IPS-20b (cell line): Measurements from ENCODE around the gene CCKAR.

ENCODE experiments used
- H3K27ac ChIP-seq: one replicate; pipeline ENCODE4 v1.5.1; 2013; ENCODE audit warnings: low read length
- H3K27me3 ChIP-seq: 2 replicates; pipeline ENCODE4 v1.6.1; 2013; ENCODE audit warnings: mild to moderate bottlenecking, low read length, inconsistent platforms; ENCODE audit not compliant: insufficient read depth
- H3K36me3 ChIP-seq: 2 replicates; pipeline ENCODE4 v1.6.1; 2013; ENCODE audit warnings: low read depth, mild to moderate bottlenecking, inconsistent platforms, low read length, moderate library complexity; ENCODE audit not compliant: insufficient read depth
- H3K4me1 ChIP-seq: 2 replicates; pipeline ENCODE4 v1.6.1; 2013; ENCODE audit warnings: mild to moderate bottlenecking, control low read depth, inconsistent platforms, low read length, moderate library complexity; ENCODE audit not compliant: insufficient read depth
- H3K4me3 ChIP-seq: 2 replicates; pipeline ENCODE4 v1.5.1; 2013; ENCODE audit warnings: mild to moderate bottlenecking, low read length, inconsistent platforms
- H3K9ac ChIP-seq: 2 replicates; pipeline ENCODE4 v1.6.1; 2013; ENCODE audit warnings: low read depth, mild to moderate bottlenecking, inconsistent platforms, low read length, moderate library complexity
- H3K9me3 ChIP-seq: 2 replicates; pipeline ENCODE4 v1.6.1; 2013; ENCODE audit warnings: mild to moderate bottlenecking, low read depth, low read length, inconsistent platforms; ENCODE audit not compliant: insufficient read depth

The CCKAR gene

DNA sequence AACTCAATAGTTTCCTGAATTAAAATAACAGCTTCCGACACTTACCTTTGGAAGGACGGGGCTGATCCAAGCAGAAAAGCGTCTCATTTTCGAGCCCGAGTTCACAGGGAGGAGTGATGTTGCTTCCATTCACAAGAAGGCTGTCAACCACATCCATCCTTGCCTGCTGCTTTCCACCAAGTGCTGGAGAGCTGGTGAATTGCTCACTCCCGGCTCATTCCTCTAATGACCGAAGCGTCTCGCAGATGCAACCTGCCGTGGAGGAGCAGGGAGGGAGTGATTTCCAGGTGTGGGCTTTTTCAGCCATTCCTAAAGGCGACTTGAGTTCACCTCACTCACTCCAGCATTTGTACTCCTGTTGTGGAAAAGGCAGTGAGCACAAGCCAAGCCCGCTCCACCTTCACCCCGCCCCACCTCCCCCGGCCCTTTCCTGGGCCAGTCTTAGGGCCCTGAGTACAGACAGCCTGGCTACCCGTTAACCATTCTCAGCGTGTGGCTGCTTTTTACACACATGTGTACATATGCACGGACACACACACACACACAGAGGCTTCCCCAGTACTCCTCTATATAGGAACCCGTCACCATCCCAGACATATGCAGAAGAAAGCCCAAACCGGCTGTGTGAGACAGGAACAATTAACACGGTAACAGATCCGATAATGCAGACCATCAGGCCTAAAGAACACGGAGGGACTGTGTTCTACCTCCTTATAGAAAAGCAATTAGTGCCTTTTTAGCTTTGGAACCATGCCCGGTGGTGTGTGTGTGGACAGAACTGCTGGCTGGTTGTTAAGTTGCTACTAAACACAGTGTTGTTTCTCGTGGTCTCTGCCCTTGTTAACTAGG lies at the start of gene CCKAR:
TSS of gene CCKAR (minus strand) at position 374 of the 849 bp plus-strand sequence. CDS start at position 157, 217 bp downstream.
- Histone ChIP-seq H3K4me3 (no peak within 1 kb of the TSS), H3K36me3 (no peaks in the 10 kb centered on the region), H3K9me3 (no peaks in the 10 kb centered on the region), H3K27me3 (0 out of 2 replicates have a peak, but pooled peaks cover 5% of the 10 kb centered on the region), H3K27ac (no peak within 1 kb of the TSS), H3K4me1 (no peaks in the 10 kb centered on the region), H3K9ac (no peak within 1 kb of the TSS)

DNA sequence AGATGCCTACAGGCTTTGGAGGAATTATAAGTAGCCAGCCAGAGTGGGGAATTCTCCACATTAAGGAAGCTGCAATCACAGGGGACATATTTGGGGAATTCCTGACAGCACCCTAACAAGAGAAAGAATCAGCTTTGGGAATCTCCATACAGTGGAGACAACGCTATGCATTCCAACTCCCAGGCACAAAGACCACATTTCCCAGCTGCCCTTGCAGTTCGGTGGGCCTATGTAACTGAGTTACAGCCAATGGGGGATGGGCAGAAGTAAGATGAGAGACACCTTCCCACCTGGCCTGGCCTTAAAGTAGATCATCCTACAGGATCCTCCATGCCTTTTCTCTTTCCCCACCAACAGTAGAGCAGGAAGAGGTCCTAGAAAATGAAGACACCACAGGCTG lies 43.4 kb upstream of the CCKAR start:
- H3K9ac ChIP-seq, result no peak overlapping the region
- no peak overlapping the region for H3K27ac ChIP-seq
- no peaks in the 10 kb centered on the region for H3K27me3 ChIP-seq
- H3K9me3 ChIP-seq, result no peaks in the 10 kb centered on the region
- no peaks in the 10 kb centered on the region for H3K36me3 ChIP-seq
- H3K4me1 ChIP-seq, result no peaks in the 10 kb centered on the region
- no peak overlapping the region for H3K4me3 ChIP-seq

- no peaks in the 10 kb centered on the region for H3K4me1 ChIP-seq
- H3K9me3 ChIP-seq, result no peaks in the 10 kb centered on the region
- no peak overlapping the region for H3K4me3 ChIP-seq
- H3K9ac ChIP-seq, result no peak overlapping the region
- no peaks in the 10 kb centered on the region for H3K36me3 ChIP-seq
- H3K27ac ChIP-seq, result no peak overlapping the region
- no peaks in the 10 kb centered on the region for H3K27me3 ChIP-seq
Observed at GRCh38 chr4:26531491-26532116, 41.3 kb upstream of the CCKAR start.

- H3K4me3 ChIP-seq, result no peak overlapping the region
- no peak overlapping the region for H3K9ac ChIP-seq
- H3K36me3 ChIP-seq, result no peaks in the 10 kb centered on the region
- H3K9me3 ChIP-seq, result no peaks in the 10 kb centered on the region
- H3K4me1 ChIP-seq, result no peaks in the 10 kb centered on the region
- no peak overlapping the region for H3K27ac ChIP-seq
- no peaks in the 10 kb centered on the region for H3K27me3 ChIP-seq
Observed at GRCh38 chr4:26530099-26530498, 39.8 kb upstream of the CCKAR start.

- Histone ChIP-seq H3K4me1 (no peaks in the 10 kb centered on the region), H3K9ac (no peak overlapping the region), H3K36me3 (no peaks in the 10 kb centered on the region), H3K27me3 (no peaks in the 10 kb centered on the region), H3K9me3 (no peaks in the 10 kb centered on the region), H3K27ac (no peak overlapping the region), H3K4me3 (no peak overlapping the region)
Observed at GRCh38 chr4:26529479-26529878, 39.2 kb upstream of the CCKAR start.

DNA sequence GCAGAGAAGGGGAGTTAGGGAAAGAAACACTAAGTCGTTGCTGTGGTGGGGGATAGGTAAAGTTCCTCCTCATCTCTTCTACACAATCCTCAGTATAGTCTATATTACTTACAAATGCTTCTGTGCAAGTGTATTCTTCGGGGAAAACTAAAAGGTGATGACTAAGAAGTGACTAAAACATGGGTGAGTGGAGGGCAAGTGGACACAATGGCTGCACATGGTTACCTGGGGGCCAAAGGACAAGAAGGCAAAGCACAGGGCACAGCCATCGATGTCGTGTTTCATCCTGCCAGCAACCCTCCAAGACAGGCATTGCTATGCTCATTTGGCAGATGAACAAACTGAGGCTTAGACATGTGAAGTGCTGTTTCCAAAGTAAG lies 35.5 kb upstream of the CCKAR start:
- Histone ChIP-seq H3K27ac (no peak overlapping the region), H3K36me3 (no peaks in the 10 kb centered on the region), H3K4me3 (no peak overlapping the region), H3K4me1 (no peaks in the 10 kb centered on the region), H3K27me3 (no peaks in the 10 kb centered on the region), H3K9me3 (no peaks in the 10 kb centered on the region), H3K9ac (no peak overlapping the region)

- no peak overlapping the region for H3K4me3 ChIP-seq
- no peak overlapping the region for H3K9ac ChIP-seq
- H3K27ac ChIP-seq, result no peak overlapping the region
- H3K27me3 ChIP-seq, result no peaks in the 10 kb centered on the region
- no peaks in the 10 kb centered on the region for H3K36me3 ChIP-seq
- H3K4me1 ChIP-seq, result no peaks in the 10 kb centered on the region
- no peaks in the 10 kb centered on the region for H3K9me3 ChIP-seq
Observed at GRCh38 chr4:26525136-26525770, 35.0 kb upstream of the CCKAR start.

DNA sequence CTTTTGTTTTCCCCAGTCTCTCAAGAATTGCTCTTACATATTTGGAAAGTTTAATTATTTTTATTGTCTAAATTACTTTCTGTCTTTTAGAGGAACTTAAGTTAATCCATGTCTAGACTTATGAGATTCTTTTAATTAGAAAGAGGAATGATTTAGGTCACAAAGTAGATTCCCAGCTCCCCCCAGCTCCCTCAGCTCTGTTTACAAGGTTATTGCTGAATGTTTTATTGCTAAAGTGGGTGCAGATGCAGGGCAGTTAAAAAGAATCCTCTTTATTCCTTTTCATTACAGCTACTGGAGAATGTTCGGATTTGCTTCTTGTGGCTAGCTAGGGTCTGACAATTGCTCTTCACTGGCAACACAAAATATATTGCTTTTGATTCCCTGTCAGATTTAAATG lies 33.7 kb upstream of the CCKAR start:
- H3K36me3 ChIP-seq, result no peaks in the 10 kb centered on the region
- H3K9ac ChIP-seq, result no peak overlapping the region
- no peaks in the 10 kb centered on the region for H3K27me3 ChIP-seq
- no peaks in the 10 kb centered on the region for H3K4me1 ChIP-seq
- H3K4me3 ChIP-seq, result no peak overlapping the region
- H3K27ac ChIP-seq, result no peak overlapping the region
- no peaks in the 10 kb centered on the region for H3K9me3 ChIP-seq

GRCh38 chr4:26522478-26522877 lies 32.2 kb upstream of the CCKAR start:
- Histone ChIP-seq H3K4me3 (no peak overlapping the region), H3K36me3 (no peaks in the 10 kb centered on the region), H3K27me3 (no peaks in the 10 kb centered on the region), H3K9me3 (no peaks in the 10 kb centered on the region), H3K27ac (no peak overlapping the region), H3K4me1 (no peaks in the 10 kb centered on the region), H3K9ac (no peak overlapping the region)

- Histone ChIP-seq H3K4me3 (no peak overlapping the region), H3K27ac (no peak overlapping the region), H3K9ac (no peak overlapping the region), H3K27me3 (no peaks in the 10 kb centered on the region), H3K36me3 (no peaks in the 10 kb centered on the region), H3K9me3 (no peaks in the 10 kb centered on the region), H3K4me1 (no peaks in the 10 kb centered on the region)
Observed at GRCh38 chr4:26520728-26521450, 30.6 kb upstream of the CCKAR start.

- Histone ChIP-seq H3K9ac (no peak overlapping the region), H3K4me3 (no peak overlapping the region), H3K9me3 (no peaks in the 10 kb centered on the region), H3K36me3 (no peaks in the 10 kb centered on the region), H3K4me1 (no peaks in the 10 kb centered on the region), H3K27ac (no peak overlapping the region), H3K27me3 (no peaks in the 10 kb centered on the region; the same call in 1 of the 2 replicates)
Observed at GRCh38 chr4:26515936-26516335, 25.7 kb upstream of the CCKAR start.
